Rectal smooth muscle tissue (tissue), 1 donor: ENCODE results near the gene C1orf21.

Experiments
- H3K27ac ChIP-seq: one replicate; pipeline ENCODE4 v1.7.0; 2013; ENCODE audit warnings: low read depth, low read length, inconsistent platforms
- H3K27me3 ChIP-seq: one replicate; pipeline ENCODE4 v1.7.0; 2013; ENCODE audit warnings: low read length; ENCODE audit not compliant: control insufficient read depth, insufficient read depth
- H3K36me3 ChIP-seq: one replicate; pipeline ENCODE4 v1.7.0; 2013; ENCODE audit warnings: low read length; ENCODE audit not compliant: control insufficient read depth, insufficient read depth
- H3K4me1 ChIP-seq: one replicate; pipeline ENCODE4 v1.7.0; 2013; ENCODE audit warnings: low read length; ENCODE audit not compliant: control insufficient read depth, insufficient read depth
- H3K4me3 ChIP-seq: one replicate; pipeline ENCODE4 v1.7.0; 2013; ENCODE audit warnings: low read length
- H3K9ac ChIP-seq: one replicate; pipeline ENCODE4 v1.7.0; 2013; ENCODE audit warnings: low read length

Gene C1orf21

DNA sequence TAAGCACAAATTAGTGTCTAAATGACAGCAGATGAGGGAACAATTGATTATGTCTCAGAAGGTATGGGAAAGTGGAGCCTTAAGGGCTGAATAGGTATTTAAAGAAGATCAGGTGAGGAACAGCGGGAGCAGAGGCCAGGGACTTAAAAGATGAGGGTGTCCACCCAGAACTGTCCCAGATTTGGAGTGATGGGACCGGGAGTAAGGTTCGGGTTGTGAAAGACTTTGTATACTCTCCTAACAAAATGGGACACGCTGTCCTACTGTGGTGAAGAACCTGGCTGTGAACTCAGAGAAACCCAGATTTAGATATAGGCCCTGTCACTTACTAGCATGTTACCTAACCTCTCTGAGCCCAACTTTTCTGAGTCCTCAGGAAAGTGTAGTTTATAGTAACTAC, 140.6 kb downstream of the C1orf21 start:
- Histone ChIP-seq H3K4me1 (no peaks in the 10 kb centered on the region), H3K36me3 (no peaks in the 10 kb centered on the region), H3K27me3 (no peaks in the 10 kb centered on the region), H3K4me3 (no peak overlapping the region), H3K9ac (no peak overlapping the region), H3K27ac (no peak overlapping the region)

DNA sequence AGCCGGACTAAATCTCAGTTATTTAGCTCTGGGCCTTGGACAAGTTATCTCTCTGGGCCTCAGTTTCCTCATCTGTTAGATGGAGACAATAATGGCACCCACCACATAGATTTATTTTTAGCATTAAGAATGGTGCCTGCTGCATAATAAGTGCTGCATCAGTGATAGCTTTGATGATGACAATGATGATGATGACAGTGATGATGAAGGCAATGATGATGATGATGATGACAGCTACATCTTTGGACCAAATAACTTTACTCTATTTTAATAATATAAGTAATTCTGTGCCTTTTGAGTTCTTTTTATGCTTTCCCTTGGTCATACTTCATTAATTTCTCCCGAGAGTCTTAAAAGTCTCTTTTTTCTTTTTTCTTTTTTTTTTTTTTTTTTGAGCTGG, 143.4 kb downstream of the C1orf21 start:
- Histone ChIP-seq H3K9ac (no peak overlapping the region), H3K4me3 (no peak overlapping the region), H3K4me1 (no peaks in the 10 kb centered on the region), H3K36me3 (no peaks in the 10 kb centered on the region), H3K27ac (no peak overlapping the region), H3K27me3 (no peaks in the 10 kb centered on the region)

DNA sequence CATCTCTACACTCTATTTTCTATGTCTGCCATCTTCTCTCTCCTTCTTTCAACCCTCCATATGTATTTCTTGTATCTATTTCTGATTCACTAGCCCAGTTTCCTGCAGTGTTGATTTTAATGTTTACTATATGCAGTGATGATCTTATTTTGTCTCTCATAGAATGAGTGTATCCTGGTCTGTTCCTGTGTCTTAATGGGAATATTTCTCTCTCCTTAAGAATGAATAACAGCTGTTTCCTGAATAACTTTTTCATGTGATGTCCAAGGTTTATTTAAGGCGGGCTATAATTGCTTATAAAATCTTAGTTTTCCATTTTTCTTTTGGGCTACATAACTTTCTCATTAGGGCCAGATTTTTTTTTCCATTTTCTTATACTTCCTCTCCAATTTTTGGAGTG, 144.5 kb downstream of the C1orf21 start:
- H3K27me3 ChIP-seq, result no peaks in the 10 kb centered on the region
- H3K4me1 ChIP-seq, result peaks cover 3% of the 10 kb centered on the region
- H3K4me3 ChIP-seq, result no peak overlapping the region
- H3K36me3 ChIP-seq, result no peaks in the 10 kb centered on the region
- H3K9ac ChIP-seq, result no peak overlapping the region
- no peak overlapping the region for H3K27ac ChIP-seq

DNA sequence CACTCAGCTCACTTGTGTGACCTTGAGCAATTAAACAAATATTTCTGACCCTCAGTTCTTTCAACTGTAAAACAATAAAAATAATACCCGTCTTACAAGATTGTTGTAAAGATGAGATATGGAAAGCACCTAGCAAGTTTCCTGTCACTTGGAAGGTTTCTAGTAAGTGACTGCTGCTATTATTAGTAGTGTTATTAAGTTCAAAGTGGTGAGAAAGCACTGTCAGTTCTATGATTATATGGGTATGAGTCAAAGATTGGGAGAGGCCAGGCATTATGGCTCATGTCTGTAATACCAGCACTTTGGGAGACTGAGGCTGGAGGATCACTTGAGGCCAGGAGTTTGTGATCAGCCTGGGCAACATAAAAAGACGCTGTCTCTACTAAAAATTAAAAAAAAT, 145.4 kb downstream of the C1orf21 start:
- Histone ChIP-seq H3K27me3 (no peaks in the 10 kb centered on the region), H3K4me3 (no peak overlapping the region), H3K27ac (no peak overlapping the region), H3K9ac (no peak overlapping the region), H3K4me1 (peaks cover 3% of the 10 kb centered on the region), H3K36me3 (no peaks in the 10 kb centered on the region)

DNA sequence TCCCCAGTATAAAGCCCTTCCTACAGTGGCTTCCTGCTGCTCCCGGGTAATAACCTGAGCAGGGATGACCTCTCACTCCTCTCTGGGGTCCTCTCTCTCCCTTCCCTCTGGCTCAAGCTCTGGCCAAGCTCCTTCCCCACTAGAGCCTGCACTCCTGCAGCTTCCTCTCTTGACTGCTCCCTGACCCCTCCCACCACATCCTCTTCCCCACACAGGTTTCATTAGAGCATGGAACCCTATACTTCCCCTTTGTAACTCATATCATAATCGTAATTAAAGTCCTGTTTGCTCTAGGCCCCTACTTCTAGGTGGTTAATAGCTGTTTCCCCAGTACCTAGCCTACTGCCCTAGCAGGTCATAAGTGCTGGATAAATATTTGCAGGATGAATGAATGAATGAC, 146.2 kb downstream of the C1orf21 start:
- peaks cover 3% of the 10 kb centered on the region for H3K4me1 ChIP-seq
- H3K4me3 ChIP-seq, result no peak overlapping the region
- no peak overlapping the region for H3K9ac ChIP-seq
- no peaks in the 10 kb centered on the region for H3K36me3 ChIP-seq
- no peak overlapping the region for H3K27ac ChIP-seq
- no peaks in the 10 kb centered on the region for H3K27me3 ChIP-seq

DNA sequence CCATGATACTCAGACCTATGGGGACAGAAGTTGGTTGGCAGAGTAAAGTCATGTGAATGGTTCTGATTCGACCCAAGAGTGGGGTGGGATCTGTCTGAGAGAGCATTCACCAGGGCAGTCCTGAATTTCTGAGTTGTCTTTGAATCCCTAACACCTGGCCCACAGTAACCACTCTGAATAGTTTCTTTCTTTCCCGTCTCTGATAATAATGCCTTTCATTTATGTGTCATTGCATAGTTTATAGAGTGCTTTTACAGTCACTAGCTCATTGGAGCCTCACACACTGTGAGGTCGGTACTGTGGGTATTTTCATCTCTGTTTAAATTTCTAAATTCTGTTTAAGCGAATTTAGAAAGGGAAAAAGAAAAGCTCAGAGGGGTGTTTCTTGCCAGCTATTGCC, 147.1 kb downstream of the C1orf21 start:
- no peak overlapping the region for H3K27ac ChIP-seq
- no peaks in the 10 kb centered on the region for H3K27me3 ChIP-seq

DNA sequence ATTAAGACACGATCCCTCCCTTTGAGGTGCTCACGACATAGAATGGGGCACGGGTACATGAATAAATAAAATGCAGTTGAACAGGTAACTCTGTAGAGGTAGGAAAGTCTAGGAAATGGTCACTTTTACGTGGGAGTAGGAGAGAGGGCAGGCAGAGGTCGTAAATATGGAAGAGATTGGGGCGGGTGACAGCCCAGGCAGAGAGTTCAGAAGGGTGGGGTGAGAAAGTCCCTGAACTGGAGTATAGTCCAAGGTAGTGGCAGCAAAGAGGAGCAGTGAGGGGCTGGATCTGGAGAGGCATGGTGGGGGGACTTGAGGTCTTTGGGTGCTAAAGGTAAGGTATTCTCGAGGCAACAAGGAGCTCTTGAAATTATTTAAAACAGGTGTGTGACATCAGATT, 147.9 kb downstream of the C1orf21 start:
- Histone ChIP-seq H3K27me3 (no peaks in the 10 kb centered on the region), H3K27ac (peak overlapping the region; percentile 40), H3K4me3 (no peak overlapping the region)

More for the DNA sequence above, 147.1 kb downstream of the C1orf21 start:
- Histone ChIP-seq H3K9ac (no peak overlapping the region), H3K4me1 (peaks cover 3% of the 10 kb centered on the region), H3K36me3 (no peaks in the 10 kb centered on the region), H3K4me3 (no peak overlapping the region)

DNA sequence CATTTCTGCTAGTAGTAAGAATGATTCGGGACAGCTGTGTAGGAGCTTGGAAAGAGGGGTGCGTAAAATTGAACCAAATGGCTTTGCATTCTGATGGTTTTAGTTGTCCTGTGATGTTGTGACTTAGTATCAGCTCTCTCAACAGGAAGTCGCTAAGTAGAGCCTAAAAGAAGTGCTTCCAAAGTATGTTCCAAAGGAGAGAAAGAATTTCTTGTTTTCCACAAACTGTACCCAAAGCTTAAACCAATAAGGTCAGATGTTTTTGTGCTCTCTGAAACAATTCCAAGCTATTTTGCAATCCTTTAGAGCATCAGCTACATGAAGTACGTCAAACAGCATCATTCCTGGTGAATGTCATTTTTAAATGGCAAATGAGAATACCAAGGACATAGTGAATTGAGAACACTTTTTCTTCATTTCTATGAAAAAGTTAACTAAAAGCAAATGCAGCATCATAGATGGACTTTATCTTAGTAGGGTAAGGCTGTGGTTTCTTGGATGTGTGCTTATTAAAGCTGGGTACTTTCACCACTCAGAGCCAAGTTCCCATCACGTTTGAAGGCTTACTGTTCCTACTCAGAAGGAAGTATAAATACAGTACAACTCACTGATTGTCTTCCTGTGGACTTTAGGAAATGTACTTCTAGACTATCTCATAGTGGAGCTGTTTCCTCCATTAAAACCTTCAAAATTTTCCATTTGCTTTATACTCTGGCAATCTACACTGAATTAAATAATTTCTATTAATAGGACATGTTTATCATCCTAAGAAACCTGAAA, 148.6 kb downstream of the C1orf21 start:
- H3K9ac ChIP-seq, result no peak overlapping the region
- H3K36me3 ChIP-seq, result no peaks in the 10 kb centered on the region
- peaks cover 3% of the 10 kb centered on the region for H3K4me1 ChIP-seq
- H3K27me3 ChIP-seq, result no peaks in the 10 kb centered on the region
- H3K27ac ChIP-seq, result peak overlapping the region; percentile 58
- H3K4me3 ChIP-seq, result no peak overlapping the region

More for the DNA sequence above, 147.9 kb downstream of the C1orf21 start:
- H3K4me1 ChIP-seq, result peaks cover 3% of the 10 kb centered on the region
- H3K36me3 ChIP-seq, result no peaks in the 10 kb centered on the region
- H3K9ac ChIP-seq, result no peak overlapping the region

DNA sequence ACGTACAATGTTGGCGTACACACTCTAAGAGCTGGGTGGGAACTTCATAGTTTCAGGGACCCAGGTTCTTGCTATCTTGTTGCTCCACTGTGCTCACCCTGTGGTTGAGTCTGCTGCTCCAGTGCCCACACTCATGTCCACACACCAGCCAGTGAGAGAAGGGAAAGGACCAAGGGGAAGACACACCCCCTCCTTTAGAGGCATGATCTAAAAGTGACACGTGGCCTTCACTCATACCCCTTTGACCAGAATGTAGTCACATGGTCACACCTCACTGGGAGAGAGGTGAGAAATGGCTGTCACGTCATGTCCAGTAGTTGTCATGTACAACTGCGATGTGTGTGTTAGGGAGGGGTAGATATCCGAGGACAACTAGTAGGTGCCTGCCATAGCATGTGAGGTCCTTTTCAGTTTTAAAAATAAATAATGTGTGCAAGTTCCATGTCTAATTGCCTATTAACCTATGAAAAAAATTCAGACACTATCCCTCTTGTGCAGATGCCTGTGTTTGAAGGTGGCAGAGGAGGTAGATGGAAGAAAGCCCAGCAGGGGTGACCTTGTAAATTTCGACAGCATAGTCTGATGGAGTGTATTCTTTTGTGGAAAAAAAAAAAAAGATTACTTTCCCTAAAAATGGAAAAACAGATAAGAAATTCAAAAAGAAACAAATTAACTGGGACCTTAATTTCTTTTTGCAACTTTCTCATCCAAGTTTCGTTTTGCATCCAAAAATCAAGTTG, 149.6 kb downstream of the C1orf21 start:
- Histone ChIP-seq H3K4me1 (peaks cover 3% of the 10 kb centered on the region), H3K4me3 (no peak overlapping the region), H3K27ac (peak overlapping the region; percentile 58)

DNA sequence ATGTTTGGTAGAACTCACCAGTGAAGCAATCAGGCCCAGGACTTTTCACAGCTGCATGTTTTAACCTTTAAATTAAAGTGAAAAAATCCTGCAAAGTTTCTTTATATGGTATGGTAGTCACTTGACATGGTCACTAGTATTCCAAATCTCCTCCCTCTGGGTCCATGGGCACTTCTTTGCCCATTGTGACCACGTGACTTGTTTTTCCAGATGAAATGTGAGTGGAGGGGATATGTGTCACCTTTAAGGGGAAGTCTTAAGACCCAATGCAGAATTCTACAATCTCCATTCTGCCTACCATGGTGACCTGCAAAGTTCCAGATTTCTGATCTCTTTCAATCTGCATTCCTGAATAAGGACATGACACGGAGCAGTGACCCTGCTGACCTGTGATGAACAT, 152.8 kb downstream of the C1orf21 start:
- Histone ChIP-seq H3K4me3 (no peak overlapping the region), H3K27me3 (no peaks in the 10 kb centered on the region), H3K9ac (no peak overlapping the region), H3K36me3 (no peaks in the 10 kb centered on the region), H3K4me1 (peaks cover 6% of the 10 kb centered on the region), H3K27ac (no peak overlapping the region)

More for the DNA sequence above, 149.6 kb downstream of the C1orf21 start:
- no peak overlapping the region for H3K9ac ChIP-seq
- H3K36me3 ChIP-seq, result no peaks in the 10 kb centered on the region
- no peaks in the 10 kb centered on the region for H3K27me3 ChIP-seq

DNA sequence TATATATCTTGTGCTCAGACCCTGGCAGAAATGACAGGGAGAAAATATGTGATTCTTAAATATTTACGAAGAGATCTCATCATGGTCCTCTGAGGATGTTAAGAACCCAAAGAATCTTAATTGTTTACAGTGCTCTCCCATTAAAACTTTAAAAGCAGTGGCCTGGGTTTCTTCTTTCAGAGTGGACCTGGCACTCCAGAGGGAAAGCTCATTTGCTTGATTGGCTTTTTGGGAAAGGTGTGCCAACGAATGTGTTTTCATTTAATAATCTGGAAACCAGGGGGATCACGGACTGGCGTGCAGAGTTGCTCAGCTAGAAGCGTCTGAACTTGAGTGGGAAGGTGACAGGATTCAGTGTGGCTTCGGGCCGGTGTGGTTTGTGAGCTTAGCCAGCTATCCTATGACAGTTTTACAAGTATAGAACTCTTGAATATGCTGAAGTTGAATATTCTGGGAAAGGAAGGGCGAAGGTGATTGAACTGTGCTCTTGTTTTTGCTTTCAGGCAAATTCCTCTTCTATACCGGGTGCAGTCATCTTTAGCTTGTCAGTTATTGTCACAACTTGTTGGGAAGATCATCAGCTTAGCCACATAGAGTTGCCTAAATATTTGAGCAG, 154.8 kb downstream of the C1orf21 start:
- Histone ChIP-seq H3K4me3 (no peak overlapping the region), H3K27me3 (no peaks in the 10 kb centered on the region), H3K9ac (no peak overlapping the region), H3K27ac (peak overlapping the region; percentile 32), H3K4me1 (peaks cover 3% of the 10 kb centered on the region), H3K36me3 (no peaks in the 10 kb centered on the region)

DNA sequence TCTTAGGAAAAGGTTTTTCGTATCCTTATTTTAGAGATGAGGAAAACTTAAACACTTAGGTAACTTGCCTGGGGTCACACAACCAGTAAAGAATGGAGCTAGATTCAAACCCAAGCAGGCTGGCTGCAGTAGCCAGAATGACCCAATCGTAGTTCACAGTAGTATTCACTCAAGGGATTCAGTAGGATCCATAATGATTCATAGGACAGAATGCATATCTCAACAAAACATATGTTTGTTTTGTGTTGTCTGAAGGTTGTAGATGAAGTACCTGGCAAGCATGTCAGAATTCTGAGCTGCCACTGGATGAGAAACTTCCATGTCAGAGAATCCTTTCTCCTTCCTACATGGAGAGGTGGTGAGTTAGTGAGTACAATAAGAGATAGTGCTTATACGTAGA, 155.5 kb downstream of the C1orf21 start:
- Histone ChIP-seq H3K9ac (no peak overlapping the region), H3K4me1 (peaks cover 3% of the 10 kb centered on the region), H3K27ac (peak overlapping the region; percentile 32), H3K4me3 (no peak overlapping the region), H3K27me3 (no peaks in the 10 kb centered on the region), H3K36me3 (no peaks in the 10 kb centered on the region)
